ENCODE data around the gene TTC33. TPM values are rescaled to one million over a fixed set of nuclear protein-coding genes. Genes with fewer than 3 reads are reported as not detected.

Gene TTC33
- total RNA-seq, 1 donor from 2014 or later = 52.5 TPM

DNA sequence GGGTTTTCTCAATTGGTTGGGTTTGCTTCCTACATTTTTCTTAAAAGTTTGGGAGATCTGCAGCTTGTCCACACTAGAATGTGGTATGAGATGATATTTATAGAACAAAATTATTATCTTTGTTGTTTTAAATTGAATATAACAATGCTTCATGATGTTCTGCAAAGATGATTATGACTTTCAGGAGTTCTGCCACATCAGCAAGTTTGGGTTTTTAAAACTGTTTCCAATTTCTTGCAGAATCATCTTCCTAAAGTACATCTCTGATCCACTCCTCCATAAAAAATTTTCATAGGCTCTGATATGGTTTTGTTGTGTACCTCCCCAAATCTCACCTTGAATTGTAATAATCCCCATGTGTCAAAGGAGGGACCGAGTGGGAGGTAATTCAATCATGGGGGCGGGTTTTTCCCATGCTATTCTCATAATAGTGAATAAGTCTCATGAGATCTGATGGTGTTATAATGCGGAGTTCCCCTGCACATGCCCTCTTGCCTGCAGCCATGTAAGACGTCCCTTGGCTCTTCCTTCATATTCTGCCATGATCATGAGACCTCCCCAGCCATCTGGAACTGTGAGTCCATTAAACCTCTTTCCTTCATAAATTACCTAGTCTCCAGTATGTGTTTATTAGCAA, 195.2 kb downstream of the TTC33 start:
- TF ChIP-seq, protein P1, sequence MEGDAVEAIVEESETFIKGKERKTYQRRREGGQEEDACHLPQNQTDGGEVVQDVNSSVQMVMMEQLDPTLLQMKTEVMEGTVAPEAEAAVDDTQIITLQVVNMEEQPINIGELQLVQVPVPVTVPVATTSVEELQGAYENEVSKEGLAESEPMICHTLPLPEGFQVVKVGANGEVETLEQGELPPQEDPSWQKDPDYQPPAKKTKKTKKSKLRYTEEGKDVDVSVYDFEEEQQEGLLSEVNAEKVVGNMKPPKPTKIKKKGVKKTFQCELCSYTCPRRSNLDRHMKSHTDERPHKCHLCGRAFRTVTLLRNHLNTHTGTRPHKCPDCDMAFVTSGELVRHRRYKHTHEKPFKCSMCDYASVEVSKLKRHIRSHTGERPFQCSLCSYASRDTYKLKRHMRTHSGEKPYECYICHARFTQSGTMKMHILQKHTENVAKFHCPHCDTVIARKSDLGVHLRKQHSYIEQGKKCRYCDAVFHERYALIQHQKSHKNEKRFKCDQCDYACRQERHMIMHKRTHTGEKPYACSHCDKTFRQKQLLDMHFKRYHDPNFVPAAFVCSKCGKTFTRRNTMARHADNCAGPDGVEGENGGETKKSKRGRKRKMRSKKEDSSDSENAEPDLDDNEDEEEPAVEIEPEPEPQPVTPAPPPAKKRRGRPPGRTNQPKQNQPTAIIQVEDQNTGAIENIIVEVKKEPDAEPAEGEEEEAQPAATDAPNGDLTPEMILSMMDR (IDR thresholded peaks at IDR 0.05) = no peak
- TF ChIP-seq EZH2 (IDR thresholded peaks at IDR 0.05) (no peak), EZH2phosphoT487 (IDR thresholded peaks at IDR 0.05) (no peak)
- no peak overlapping the region for H3K4me2 ChIP-seq
- no peaks in the 10 kb centered on the region for H3K4me1 ChIP-seq
- Mint-ChIP-seq H3K4me1 (no peaks in the 10 kb centered on the region), H3K9me3 (no peaks in the 10 kb centered on the region), H3K27ac (no peak overlapping the region), H3K4me3 (no peak overlapping the region), H3K36me3 (no peaks in the 10 kb centered on the region), H3K27me3 (ENCODE audit: insufficient read depth, low read depth) (no peaks in the 10 kb centered on the region)
- no peaks in the 10 kb centered on the region for H3K27me3 ChIP-seq
- no peaks in the 10 kb centered on the region for H4K20me1 ChIP-seq (ENCODE audit: low read depth)
- no peaks in the 10 kb centered on the region for H3K79me2 ChIP-seq (ENCODE audit: low read depth)
- DNase-seq (ENCODE audit: low spot score) = no peak
- no peaks in the 10 kb centered on the region for H3F3A ChIP-seq (ENCODE audit: low read depth)
- H3K4me3 ChIP-seq = no peak overlapping the region
- H3K27ac ChIP-seq = no peak overlapping the region
- H3K9ac ChIP-seq = no peak overlapping the region
- H3K9me3 ChIP-seq (ENCODE audit: low read depth) = no peaks in the 10 kb centered on the region
- no peak overlapping the region for H2AFZ ChIP-seq (replicated peaks)
- H3K36me3 ChIP-seq = no peaks in the 10 kb centered on the region

DNA sequence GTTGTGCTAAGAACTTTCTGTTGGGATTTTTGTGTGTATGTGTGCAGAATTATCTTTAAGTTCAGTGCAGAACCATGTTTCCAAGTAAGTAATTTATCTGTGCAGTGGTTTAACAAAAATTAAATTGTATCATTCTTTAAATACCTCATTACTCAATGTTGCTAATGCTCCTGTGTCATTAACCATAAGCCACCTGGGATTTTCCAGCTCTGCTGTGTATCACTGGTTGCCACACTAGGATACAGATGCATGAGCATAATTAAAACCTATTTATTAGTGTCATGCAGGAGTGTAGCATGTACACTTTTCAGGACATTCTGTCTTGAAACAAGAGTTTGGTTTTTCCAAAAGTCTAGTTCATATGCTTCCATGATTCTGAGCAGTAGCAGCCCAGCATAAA, 196.5 kb downstream of the TTC33 start:
- H2AFZ ChIP-seq (replicated peaks) = no peak overlapping the region
- no peaks in the 10 kb centered on the region for H3K27me3 ChIP-seq
- H3K36me3 ChIP-seq = no peaks in the 10 kb centered on the region
- H3K9ac ChIP-seq = no peak overlapping the region
- Mint-ChIP-seq H3K36me3 (no peaks in the 10 kb centered on the region), H3K27me3 (ENCODE audit: insufficient read depth, low read depth) (no peaks in the 10 kb centered on the region), H3K9me3 (no peaks in the 10 kb centered on the region), H3K4me3 (no peak overlapping the region), H3K4me1 (peaks cover 6% of the 10 kb centered on the region), H3K27ac (no peak overlapping the region)
- TF ChIP-seq EZH2 (IDR thresholded peaks at IDR 0.05) = no peak
- TF ChIP-seq EZH2phosphoT487 (IDR thresholded peaks at IDR 0.05) = no peak
- TF ChIP-seq, protein P1 (IDR thresholded peaks at IDR 0.05) = no peak
- H3F3A ChIP-seq (ENCODE audit: low read depth) = no peaks in the 10 kb centered on the region
- H4K20me1 ChIP-seq (ENCODE audit: low read depth) = no peaks in the 10 kb centered on the region
- no peak for DNase-seq (ENCODE audit: low spot score)
- no peaks in the 10 kb centered on the region for H3K9me3 ChIP-seq (ENCODE audit: low read depth)
- H3K27ac ChIP-seq = no peak overlapping the region
- no peaks in the 10 kb centered on the region for H3K4me1 ChIP-seq
- no peak overlapping the region for H3K4me3 ChIP-seq
- H3K4me2 ChIP-seq = no peak overlapping the region
- H3K79me2 ChIP-seq (ENCODE audit: low read depth) = no peaks in the 10 kb centered on the region

- Histone ChIP-seq H3K27ac (no peak overlapping the region), H3K4me2 (no peak overlapping the region), H2AFZ (replicated peaks) (no peak overlapping the region), H3K4me1 (peaks cover 5% of the 10 kb centered on the region), H3K4me3 (no peak overlapping the region), H4K20me1 (ENCODE audit: low read depth) (no peaks in the 10 kb centered on the region), H3K79me2 (ENCODE audit: low read depth) (no peaks in the 10 kb centered on the region), H3K36me3 (no peaks in the 10 kb centered on the region), H3K9me3 (ENCODE audit: low read depth) (no peaks in the 10 kb centered on the region), H3K9ac (no peak overlapping the region), H3K27me3 (no peaks in the 10 kb centered on the region), H3F3A (ENCODE audit: low read depth) (no peaks in the 10 kb centered on the region)
- peaks cover 14% of the 10 kb centered on the region for H3K4me1 Mint-ChIP-seq
- H3K4me3 Mint-ChIP-seq = no peak overlapping the region
- TF ChIP-seq EZH2 (IDR thresholded peaks at IDR 0.05) = no peak
- TF ChIP-seq EZH2phosphoT487 (IDR thresholded peaks at IDR 0.05) = no peak
- TF ChIP-seq, protein P1 (IDR thresholded peaks at IDR 0.05) = no peak
- no peaks in the 10 kb centered on the region for H3K27me3 Mint-ChIP-seq (ENCODE audit: insufficient read depth, low read depth)
- H3K36me3 Mint-ChIP-seq = no peaks in the 10 kb centered on the region
- H3K27ac Mint-ChIP-seq = no peak overlapping the region
- no peak for DNase-seq (ENCODE audit: low spot score)
- H3K9me3 Mint-ChIP-seq = no peaks in the 10 kb centered on the region
Observed at GRCh38 chr5:40557501-40557900, 198.3 kb downstream of the TTC33 start.
